WTC11 (cell line): ENCODE measurements around the gene CHST13. TPM values are rescaled to one million over a fixed set of nuclear protein-coding genes. Genes with fewer than 3 reads are reported as not detected.
A peak's percentile ranks its signal among the peaks of the same experiment; 100 is the strongest.

Source experiments
- ATAC-seq: fragments of 200-7000 bp; cut with Tn5 transposase; 2 replicates; pipeline ENCODE4 v1.10.0; 2021; ENCODE audit warnings: mild to moderate bottlenecking, moderate library complexity
- CTCF ChIA-PET: fragments of 300-600 bp; sonication (Branson Sonifier 250); formaldehyde crosslinking; loops from one replicate; lab custom pipeline; 2021; ENCODE audit warnings: antibody characterized with exemption; lab: Charles Lee
- POLR2A ChIA-PET: fragments of 350-600 bp; sonication (Branson Sonifier 250); formaldehyde crosslinking; loops from one replicate; lab custom pipeline; 2021; ENCODE audit warnings: antibody characterized with exemption; lab: Charles Lee
- DNase-seq: peaks from one replicate; pipeline ENCODE4 v3.0.0; 2021; ENCODE audit warnings: low spot score
- H3K27ac Mint-ChIP-seq: 2 replicates; pipeline ENCODE4 v1.8.0; 2021; ENCODE audit warnings: mixed read lengths
- H3K27me3 Mint-ChIP-seq: 2 replicates; pipeline ENCODE4 v1.8.0; 2021; ENCODE audit warnings: low read depth, mild to moderate bottlenecking, moderate library complexity, mixed read lengths
- H3K36me3 Mint-ChIP-seq: 2 replicates; pipeline ENCODE4 v1.8.0; 2021; ENCODE audit warnings: mixed read lengths
- H3K4me1 Mint-ChIP-seq: 2 replicates; pipeline ENCODE4 v1.8.0; 2022; ENCODE audit warnings: mixed read lengths
- H3K4me3 Mint-ChIP-seq: 2 replicates; pipeline ENCODE4 v1.8.0; 2021; ENCODE audit warnings: mild to moderate bottlenecking, moderate library complexity, mixed read lengths
- H3K9me3 Mint-ChIP-seq: 2 replicates; pipeline ENCODE4 v1.8.0; 2021; ENCODE audit warnings: mixed read lengths
- AFF4 ChIP-seq: sonication (generic); formaldehyde crosslinking; IDR thresholded peaks from 2 replicates; pipeline ENCODE4 v1.8.1; 2023; ENCODE audit warnings: mild to moderate bottlenecking, missing genetic modification reagents, borderline replicate concordance
- CREB1 ChIP-seq: sonication (generic); formaldehyde crosslinking; IDR thresholded peaks from 2 replicates; pipeline ENCODE4 v1.8.0; 2023; ENCODE audit warnings: mild to moderate bottlenecking, missing genetic modification reagents
- E2F1 ChIP-seq: sonication (generic); formaldehyde crosslinking; IDR thresholded peaks from 2 replicates; pipeline ENCODE4 v1.8.0; 2022; ENCODE audit warnings: mild to moderate bottlenecking, missing genetic modification reagents
- E2F4 ChIP-seq: sonication (generic); formaldehyde crosslinking; IDR thresholded peaks from 2 replicates; pipeline ENCODE4 v1.8.1; 2022; ENCODE audit warnings: low read depth, mild to moderate bottlenecking, moderate library complexity, missing genetic modification reagents, borderline replicate concordance
- FOXP4 ChIP-seq: sonication (generic); formaldehyde crosslinking; IDR thresholded peaks from 2 replicates; pipeline ENCODE4 v1.8.0; 2022; ENCODE audit warnings: mild to moderate bottlenecking, missing genetic modification reagents
- RORB ChIP-seq: fragments of 250-450 bp; sonication (Bioruptor Pico); IDR thresholded peaks from 2 replicates; pipeline ENCODE4 v1.9.0; 2021; ENCODE audit warnings: mild to moderate bottlenecking
- ZBTB21 ChIP-seq: sonication (generic); formaldehyde crosslinking; IDR thresholded peaks from 2 replicates; pipeline ENCODE4 v1.8.1; 2023; ENCODE audit warnings: mild to moderate bottlenecking, missing genetic modification reagents, borderline replicate concordance
- ZNF219 ChIP-seq: sonication (generic); formaldehyde crosslinking; IDR thresholded peaks from 2 replicates; pipeline ENCODE4 v1.8.0; 2023; ENCODE audit warnings: missing genetic modification reagents, mild to moderate bottlenecking, borderline replicate concordance
- ZNF281 ChIP-seq: sonication (generic); formaldehyde crosslinking; IDR thresholded peaks from 2 replicates; pipeline ENCODE4 v1.8.0; 2023; ENCODE audit warnings: mild to moderate bottlenecking, missing genetic modification reagents
- total RNA-seq: library from RNA; stranded (reverse); gene quantifications from 3 replicates; pipeline ENCODE4 v1.2.3, GENCODE V29; 2021

CHST13 gene
- total RNA-seq, 1 experiment from 2014 or later, result 4.1 TPM

- POLR2A ChIA-PET, result no interaction called here
Observed at GRCh38 chr3:126543457-126544061, 19.6 kb downstream of the CHST13 start.

More at GRCh38 chr3:126543457-126544061, 19.6 kb downstream of the CHST13 start:
- no peaks in the 10 kb centered on the region for H3K9me3 Mint-ChIP-seq
- no peak for ATAC-seq
- DNase-seq, result peak; percentile 4
- no peak overlapping the region for H3K4me3 Mint-ChIP-seq
- no peak for TF ChIP-seq ZNF281 (CRISPR knock-in tag)
- no peak for TF ChIP-seq AFF4 (CRISPR knock-in tag)
- no peak for TF ChIP-seq CREB1
- no peak for TF ChIP-seq ZNF219 (CRISPR knock-in tag)
- TF ChIP-seq E2F1, result no peak
- no peak for TF ChIP-seq E2F4 (CRISPR knock-in tag)
- TF ChIP-seq FOXP4 (CRISPR knock-in tag), result no peak
- TF ChIP-seq ZBTB21, result no peak
- TF ChIP-seq RORB, result no peak
- TF ChIP-seq, all 79 proteins: peak for 0
- Mint-ChIP-seq H3K27ac (peak overlapping the region; percentile 6; the same call in 1 of the 2 replicates), H3K27me3 (no peaks in the 10 kb centered on the region; the same call in 1 of the 2 replicates), H3K4me1 (peaks cover 17% of the 10 kb centered on the region), H3K36me3 (no peaks in the 10 kb centered on the region)
- CTCF ChIA-PET, result no interaction called here
